NCI-H1930 (cell line): Measurements from ENCODE around the gene SPRED3.

Source experiments
- DNase-seq, 2 experiments: peaks; one replicate each; lab custom pipeline; 2025; lab: John Stamatoyannopoulos, UW

SPRED3 gene

GRCh38 chr19:38371081-38371480 is 17.4 kb upstream of the SPRED3 start:
- no peak for DNase-seq

DNA sequence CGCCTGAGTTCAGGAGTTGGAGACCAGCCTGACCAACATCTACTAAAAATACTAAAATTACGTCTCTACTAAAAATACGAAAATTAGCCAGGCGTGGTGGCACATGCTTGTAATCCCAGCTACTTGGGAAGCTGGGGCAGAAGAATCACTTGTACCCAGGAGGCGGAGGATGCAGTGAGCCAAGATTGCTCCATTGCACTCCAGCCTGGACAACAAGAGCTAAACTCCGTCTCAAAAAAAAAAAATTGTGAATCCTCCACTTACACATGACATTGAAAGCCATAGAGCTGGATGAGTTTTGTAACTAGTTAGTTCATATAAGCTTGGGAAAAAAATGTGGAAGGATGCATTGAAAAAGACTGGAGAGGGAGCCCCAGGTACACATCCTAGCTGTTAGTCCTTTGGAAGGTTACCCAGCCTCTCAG is 14.6 kb upstream of the SPRED3 start:
- DNase-seq = no peak

- DNase-seq = peak; percentile 99
Measured at GRCh38 chr19:38374332-38375097, 14.0 kb upstream of the SPRED3 start, which contains the start of gene PSMD8. Gene PSMD8 (plus strand): TSS chr19:38374571. CDS start chr19:38374602, 31 bp downstream.

DNA sequence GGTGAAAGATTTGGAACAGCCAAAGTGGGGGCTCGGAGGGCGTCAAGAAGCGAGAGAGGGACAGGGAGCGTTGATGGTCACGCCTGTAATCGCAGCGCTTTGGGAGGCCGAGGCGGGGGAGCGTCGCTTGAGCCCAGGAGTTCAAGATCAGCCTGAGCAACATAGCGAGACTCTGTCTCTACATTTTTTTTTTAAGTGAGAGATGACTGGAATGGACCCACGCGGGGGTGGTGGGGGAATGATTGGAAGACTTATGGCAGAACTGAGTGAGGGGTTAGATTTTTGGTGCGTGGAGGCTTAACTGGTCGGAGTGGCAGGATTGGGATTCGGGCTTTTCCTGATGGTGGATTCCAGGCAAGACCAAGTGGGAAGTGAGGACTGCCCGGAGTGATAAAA is 13.4 kb upstream of the SPRED3 start:
- DNase-seq = no peak

GRCh38 chr19:38375748-38376147 is 12.7 kb upstream of the SPRED3 start:
- no peak for DNase-seq

GRCh38 chr19:38376576-38376975 is 11.9 kb upstream of the SPRED3 start:
- DNase-seq = no peak

DNA sequence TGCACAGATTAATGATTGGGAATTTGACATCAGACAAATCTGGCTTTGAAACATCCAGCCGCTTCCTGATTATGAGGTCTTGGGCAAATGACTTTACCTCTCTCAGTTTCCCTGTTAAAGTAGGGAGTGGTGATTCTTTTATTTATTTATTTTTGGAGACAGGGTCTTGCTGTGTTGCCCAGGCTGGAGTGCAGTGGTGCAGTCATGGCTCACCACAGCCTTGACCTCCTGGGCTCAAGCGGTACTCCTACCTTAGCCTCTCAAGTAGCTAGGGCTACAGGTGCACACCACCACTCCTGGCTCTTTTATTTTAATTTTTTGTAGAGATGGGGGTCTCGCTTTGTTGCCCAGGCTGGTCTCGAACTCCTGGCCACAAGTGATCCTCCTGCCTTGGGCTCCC is 11.4 kb upstream of the SPRED3 start:
- no peak for DNase-seq

GRCh38 chr19:38378866-38379265 is 9.6 kb upstream of the SPRED3 start:
- DNase-seq = no peak

GRCh38 chr19:38381138-38381537 is 7.4 kb upstream of the SPRED3 start:
- DNase-seq = no peak

GRCh38 chr19:38383184-38383583 is 5.3 kb upstream of the SPRED3 start:
- no peak for DNase-seq

- no peak for DNase-seq
Measured at GRCh38 chr19:38383743-38384142, 4.8 kb upstream of the SPRED3 start.

- no peak for DNase-seq
Measured at GRCh38 chr19:38384209-38385027, 4.1 kb upstream of the SPRED3 start.

GRCh38 chr19:38385057-38385803 is 3.3 kb upstream of the SPRED3 start:
- no peak for DNase-seq

DNA sequence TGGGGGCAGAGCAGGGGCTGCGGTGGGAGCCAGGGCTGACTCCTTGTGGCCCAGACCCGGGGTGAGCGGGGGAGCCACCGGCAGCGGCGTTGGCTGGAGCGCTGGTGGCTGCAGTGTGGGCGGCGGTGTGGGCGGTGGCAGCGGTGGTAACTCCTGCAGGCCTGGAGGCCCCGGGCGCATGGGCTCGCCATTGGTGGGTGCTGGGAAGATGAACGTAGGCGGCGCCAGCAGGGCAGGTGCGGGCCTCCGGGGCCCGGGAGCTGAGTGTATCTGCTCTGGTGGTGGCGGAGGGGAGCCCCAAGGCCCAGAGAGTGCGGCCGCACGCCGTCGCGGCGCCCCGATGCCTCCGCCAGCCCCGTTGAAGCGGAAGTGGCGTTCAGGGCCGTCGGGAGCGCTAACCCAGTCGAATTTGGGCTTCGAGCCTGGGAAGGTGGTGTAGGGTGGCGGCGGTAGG is 2.7 kb upstream of the SPRED3 start:
- DNase-seq = no peak

DNA sequence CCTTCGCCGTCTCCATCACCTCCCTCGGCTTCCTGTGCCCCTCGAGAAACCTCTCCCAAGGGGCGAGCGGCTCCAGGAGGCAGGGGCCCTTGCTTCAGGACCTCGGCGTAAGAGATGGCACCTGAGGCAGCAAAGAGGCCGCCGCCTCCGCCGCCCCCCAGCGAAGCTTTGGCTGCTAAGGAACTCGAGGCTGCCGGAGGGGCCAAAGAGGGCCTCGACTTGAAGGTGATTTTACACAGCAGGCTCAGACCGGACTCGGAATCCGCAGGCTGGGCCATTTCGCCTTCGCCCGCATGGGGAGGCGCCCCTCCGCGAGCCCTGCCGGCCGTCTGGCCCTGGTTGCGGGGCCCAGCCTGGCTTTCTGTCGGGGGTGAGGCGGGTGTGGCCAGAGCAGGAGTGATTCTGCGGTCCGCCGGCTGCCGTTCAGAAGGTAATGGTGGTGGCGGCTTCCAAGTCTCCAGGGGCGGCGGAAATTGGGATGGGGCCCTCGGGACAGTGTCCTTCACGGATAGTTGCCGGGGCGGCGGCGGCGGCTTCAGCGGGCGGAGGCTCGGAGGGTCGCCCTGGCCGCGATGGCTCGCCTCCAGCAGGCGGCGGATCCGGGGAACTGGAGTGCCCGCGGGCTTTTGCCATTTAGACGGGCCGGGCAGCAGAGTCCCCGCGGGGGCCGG is 2.1 kb upstream of the SPRED3 start:
- DNase-seq = no peak

GRCh38 chr19:38386971-38387549 is 1.4 kb upstream of the SPRED3 start:
- no peak for DNase-seq

- peak; percentile 88 to 91 for DNase-seq
Measured at GRCh38 chr19:38387550-38388348, 748 bp upstream of the SPRED3 start, which contains the start of gene GGN. Gene GGN (minus strand): TSS chr19:38388034. CDS start chr19:38387261, 773 bp downstream.

DNA sequence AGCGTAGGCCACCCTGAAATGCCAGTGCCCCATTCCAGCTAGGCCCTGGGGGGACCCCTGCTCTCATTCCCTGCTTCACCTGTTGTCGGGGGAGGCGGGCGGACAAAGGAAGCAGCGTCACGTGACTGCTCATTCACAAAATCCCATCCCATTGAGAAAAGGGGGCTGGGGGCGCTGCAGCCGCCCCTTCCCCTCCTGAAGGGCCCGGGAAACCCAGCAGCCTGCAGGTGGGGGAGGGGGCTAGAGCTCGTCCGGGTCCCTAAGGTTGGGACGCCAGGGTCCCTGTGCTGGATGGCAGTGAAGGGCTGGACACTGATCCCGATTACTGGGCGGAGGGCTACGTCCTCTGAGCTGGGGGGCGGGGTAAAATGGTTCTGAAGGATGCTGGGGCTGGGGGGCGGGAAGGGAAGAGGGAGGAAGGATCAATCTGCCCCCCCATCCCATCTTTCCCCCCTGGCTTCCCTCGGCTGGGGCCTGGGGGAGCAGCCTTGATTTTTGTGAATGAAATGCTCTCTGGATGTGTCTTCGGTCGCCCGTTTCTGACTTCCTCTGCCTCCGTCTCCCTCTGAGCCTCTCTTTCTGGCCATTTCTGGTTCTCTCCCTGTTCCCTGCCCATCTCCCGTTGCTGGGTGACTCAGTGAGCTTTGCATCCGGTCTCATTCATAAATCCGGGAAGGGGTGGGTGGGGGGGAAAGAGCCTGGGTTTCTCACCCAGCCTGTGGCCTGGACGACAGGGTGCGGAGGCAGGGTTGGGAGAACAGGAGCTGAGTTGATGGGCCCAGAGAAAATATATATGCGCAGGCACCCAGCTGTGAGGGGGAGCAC is 816 bp downstream of the SPRED3 start:
- DNase-seq = peak in 1 of 2 experiments; percentile 43
